HG03025 (cell line): Measurements from ENCODE around the gene TAF1B.
A peak's percentile ranks its signal among the peaks of the same experiment; 100 is the strongest.
"Not testable (repeated sequence)": the region's sequence is repeated elsewhere in the genome, so short reads cannot be mapped to it uniquely, and the experiment has no call there.

ENCODE experiments used
- ATAC-seq: cut with Tn5 transposase; IDR thresholded peaks from one replicate; pipeline ENCODE4 v1.9.1; 2021; ENCODE audit warnings: mild to moderate bottlenecking, moderate library complexity; ENCODE audit not compliant: unreplicated experiment, low FRiP score

TAF1B gene

DNA sequence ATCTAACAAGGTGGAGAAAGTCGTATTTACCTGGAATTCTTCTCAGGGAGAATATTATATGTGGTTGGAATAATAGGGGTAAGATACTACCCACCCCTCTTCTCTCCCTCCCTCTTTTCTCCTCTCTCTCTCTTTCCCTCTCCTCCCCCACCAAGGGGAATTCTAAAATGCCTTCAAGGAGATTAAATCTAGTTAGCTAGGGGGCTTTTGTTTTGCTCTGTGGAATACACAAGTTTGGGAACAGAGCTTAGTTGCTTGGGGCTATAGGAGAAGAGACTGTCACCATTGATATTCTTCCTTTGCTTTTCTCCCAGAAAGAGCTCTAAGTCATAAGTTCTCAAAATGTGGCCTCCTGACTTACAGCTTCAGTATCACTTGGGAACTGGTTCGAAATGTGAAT, 34.5 kb downstream of the TAF1B start:
- no peak for ATAC-seq

GRCh38 chr2:9879455-9880194, 36.4 kb downstream of the TAF1B start:
- no peak for ATAC-seq

DNA sequence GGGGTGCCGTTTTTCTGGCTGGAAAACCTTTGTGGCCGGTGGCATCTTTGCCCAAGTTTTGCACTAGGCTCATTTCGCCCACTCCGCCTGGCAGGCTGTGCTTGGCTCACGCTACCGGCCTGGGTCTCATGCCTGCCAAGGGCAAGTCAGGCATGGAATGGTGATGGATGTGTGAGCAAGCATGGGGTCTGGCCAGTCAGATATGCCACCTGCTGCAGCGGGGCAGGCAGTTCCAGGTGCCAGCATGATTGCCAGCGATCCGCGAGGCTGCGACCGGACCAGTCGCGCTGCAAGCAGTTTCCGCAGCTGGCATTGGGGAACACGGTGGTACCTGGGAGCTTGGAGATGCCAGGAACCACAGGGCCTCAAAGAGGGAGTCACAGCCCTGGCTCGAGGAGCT, 40.6 kb downstream of the TAF1B start:
- no peak for ATAC-seq

DNA sequence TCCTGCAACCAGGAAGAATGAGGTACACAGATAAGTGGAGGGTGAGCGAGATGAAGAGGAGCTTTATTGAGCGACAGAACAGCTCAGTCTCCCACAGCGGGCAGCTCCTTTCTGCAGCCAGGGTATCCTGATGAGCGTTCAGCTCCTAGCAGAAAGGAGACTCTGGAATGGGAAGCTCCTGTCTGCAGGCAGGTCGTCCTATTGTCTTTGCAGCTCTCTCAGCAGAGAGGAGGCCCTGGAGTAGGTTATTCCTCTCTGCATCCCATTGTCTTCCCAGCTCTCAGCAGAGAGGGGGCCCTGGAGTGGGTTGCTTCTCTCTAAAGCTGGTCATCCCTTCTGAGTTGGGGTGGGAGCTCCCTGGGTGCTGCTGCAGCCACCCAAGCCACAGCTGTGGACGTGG, 41.2 kb downstream of the TAF1B start:
- no peak for ATAC-seq

DNA sequence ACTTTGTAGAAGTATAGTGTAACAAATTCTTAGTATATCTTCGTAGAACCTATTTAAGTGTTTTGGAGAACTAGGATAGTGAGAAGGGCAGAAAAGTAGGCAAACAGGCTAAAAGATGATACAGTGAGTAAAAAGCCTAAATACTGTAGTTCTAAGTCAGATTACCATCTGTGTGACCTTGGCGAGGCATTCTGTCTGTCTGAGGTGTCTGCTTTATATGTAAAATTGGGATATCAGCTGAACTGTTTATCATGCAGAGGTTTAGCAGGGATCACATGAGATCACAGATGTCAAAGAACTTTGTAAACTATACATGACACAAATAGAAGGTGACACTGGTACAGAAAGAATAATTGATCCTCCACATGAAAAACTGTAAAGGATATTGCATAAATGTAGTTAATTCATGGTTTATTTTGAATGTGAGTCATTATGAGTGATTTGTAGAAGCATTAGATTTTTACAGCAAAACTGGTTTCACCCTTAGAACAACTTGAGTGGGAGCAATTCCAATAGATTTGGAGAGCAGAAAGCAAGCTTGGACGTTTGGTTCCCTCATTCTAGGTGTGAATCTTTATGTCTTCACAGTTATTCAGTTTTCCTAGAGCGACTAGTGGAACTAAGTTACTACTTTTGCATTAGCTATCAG, 41.9 kb downstream of the TAF1B start:
- ATAC-seq = no peak

DNA sequence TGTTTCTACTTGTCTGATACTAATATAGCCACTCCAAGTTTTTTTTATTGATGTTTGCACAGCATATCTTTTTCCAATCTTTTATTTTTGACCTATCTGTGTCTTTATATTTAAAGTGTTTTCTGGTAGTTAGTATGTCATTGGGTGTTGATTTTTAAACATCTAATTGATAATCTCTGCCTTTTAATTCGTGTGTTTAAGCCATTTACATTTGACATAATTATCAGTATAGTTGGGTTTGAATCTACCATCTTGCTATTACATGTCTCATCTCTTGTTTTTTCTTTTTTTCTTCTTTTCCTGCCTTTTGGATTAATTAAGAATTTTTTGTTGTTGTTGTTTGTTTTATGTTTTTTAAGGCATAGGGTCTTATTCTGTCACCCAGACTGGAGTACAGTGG, 44.2 kb downstream of the TAF1B start:
- no peak for ATAC-seq

GRCh38 chr2:9889812-9890261, 46.6 kb downstream of the TAF1B start:
- no peak for ATAC-seq

- no peak for ATAC-seq
These were observed 49.0 kb downstream of the TAF1B start for GRCh38 chr2:9892236-9892635.

GRCh38 chr2:9895669-9896590, 52.7 kb downstream of the TAF1B start:
- no peak for ATAC-seq

DNA sequence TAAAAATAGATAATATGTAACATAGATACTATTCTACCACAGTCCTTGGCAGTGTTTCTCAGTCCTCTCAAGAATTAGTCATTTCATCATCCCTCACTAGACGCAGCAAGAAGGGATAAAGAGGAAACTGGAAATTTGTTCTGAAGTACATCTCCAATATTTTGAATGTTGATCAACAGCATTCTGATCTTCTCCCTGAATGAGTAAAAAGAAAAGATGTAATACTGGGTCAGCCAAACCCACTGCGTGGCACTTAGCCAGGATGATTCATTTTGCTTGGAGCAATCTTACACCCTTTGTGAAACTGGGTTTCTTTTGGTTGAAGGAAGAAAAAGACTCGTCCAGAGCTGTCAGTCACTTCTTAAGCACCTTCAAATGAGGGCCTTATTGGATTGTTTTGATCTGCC, 54.1 kb downstream of the TAF1B start:
- no peak for ATAC-seq

- no peak for ATAC-seq
These were observed 54.6 kb downstream of the TAF1B start for GRCh38 chr2:9897846-9898245.

- no peak for ATAC-seq
These were observed 62.1 kb downstream of the TAF1B start for GRCh38 chr2:9905413-9905812.

GRCh38 chr2:9907402-9907801, 64.1 kb downstream of the TAF1B start:
- no peak for ATAC-seq

GRCh38 chr2:9908639-9909038, 65.4 kb downstream of the TAF1B start:
- ATAC-seq = no peak

DNA sequence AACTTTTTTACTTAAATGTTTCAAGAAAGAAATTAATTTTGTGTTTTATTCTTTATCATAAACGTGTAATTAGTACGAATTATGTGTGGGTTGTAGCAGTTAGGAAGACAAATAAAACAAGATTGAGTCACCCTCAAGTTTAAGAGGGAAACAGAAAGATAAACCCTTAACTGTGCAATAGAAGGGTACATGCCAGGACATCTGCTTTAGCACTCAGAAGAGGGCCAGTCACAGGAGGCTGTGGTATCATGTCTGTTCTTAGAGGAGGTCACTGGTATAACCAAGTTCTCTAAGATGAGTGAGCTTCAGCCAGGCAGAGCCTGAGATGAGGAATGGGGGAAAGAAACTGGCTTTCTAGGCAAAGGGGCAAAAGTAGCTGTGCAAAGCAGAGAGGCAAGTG, 65.8 kb downstream of the TAF1B start:
- no peak for ATAC-seq

DNA sequence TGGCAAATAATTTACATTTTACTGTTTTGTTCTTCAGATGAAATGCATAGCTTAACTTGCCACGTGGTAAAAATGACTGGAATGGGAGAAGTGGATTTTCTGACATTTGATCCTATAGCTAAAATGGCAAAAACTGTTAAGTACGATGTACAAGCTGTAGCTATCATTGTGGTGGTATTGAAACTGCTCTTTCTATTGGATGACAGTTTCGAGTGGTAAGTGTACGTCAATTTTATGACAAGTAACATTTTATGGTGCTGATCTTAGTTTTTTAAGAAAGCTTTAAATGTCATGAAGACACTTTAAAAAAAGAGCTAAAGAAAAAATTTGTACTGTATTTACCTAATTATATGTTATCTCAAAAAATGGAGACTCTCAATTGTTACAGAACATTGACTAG, 67.4 kb downstream of the TAF1B start:
- ATAC-seq = no peak

GRCh38 chr2:9912468-9912867, 69.2 kb downstream of the TAF1B start:
- no peak for ATAC-seq

GRCh38 chr2:9914384-9915065, 71.3 kb downstream of the TAF1B start:
- ATAC-seq = peak; percentile 94

- ATAC-seq = no peak
These were observed 75.0 kb downstream of the TAF1B start for GRCh38 chr2:9918275-9918674.

DNA sequence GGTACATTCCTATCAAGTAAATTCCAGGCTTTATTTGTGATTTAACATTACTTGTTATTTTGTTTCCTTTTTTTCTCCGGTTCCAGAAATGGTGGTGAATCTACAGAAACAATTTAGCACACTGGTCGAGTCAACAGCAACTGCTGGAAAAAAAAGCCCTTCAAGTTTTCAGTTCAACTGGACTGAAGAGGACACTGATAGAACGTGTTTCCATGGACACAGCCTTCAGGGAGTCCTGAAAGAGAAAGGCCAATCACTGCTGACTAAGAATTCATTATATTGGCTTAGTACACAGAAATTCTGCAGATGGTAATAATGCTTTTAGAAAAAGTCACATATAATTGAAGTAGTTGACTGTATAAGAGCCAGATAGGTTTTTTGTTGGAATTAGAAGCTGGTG, 76.2 kb downstream of the TAF1B start:
- ATAC-seq = no peak

DNA sequence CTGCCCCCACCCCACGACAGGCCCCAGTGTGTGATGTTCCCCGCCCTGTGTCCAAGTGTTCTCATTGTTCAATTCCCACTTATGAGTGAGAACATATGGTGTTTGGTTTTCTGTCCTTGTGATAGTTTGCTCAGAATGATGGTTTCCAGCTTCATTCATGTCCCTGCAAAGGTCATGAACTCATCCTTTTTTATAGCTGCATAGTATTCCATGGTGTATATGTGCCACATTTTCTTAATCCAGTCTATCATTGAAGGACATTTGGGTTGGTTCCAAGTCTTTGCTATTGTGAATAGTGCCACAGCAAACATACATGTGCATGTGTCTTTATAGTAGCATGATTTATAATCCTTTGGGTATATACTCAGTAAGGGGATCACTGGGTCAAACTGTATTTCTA, 83.7 kb downstream of the TAF1B start:
- ATAC-seq = not testable (repeated sequence)
